Keratinocyte (primary cell): Measurements from ENCODE around the gene STKLD1. TPM values are rescaled to one million over a fixed set of nuclear protein-coding genes. Genes with fewer than 3 reads are reported as not detected.

Experiments
- DNase-seq: peaks from one replicate; pipeline ENCODE4 v3.0.0-alpha.2; 2011; ENCODE audit warnings: low read depth, missing footprints, low spot score
- FAIRE-seq: peaks from 2 replicates; lab custom pipeline; 2011; peaks lifted over from hg19 to GRCh38; lab: Jason Lieb, UNC
- H2AFZ ChIP-seq: 2 replicates; pipeline ENCODE4 v1.6.0; 2012; ENCODE audit warnings: low read length, control low read depth, inconsistent platforms; ENCODE audit not compliant: control insufficient read depth
- H3K27ac ChIP-seq: 2 replicates; pipeline ENCODE4 v1.5.1; 2011; ENCODE audit warnings: low read length; ENCODE audit not compliant: control insufficient read depth, insufficient read depth
- H3K27me3 ChIP-seq: 3 replicates; pipeline ENCODE4 v1.6.0; 2011; ENCODE audit warnings: low read length; ENCODE audit not compliant: control insufficient read depth, insufficient read depth; ENCODE audit errors: extremely low read depth
- H3K36me3 ChIP-seq, 2 experiments: 2 replicates in 1 of 2; 3 replicates in 1 of 2; pipeline ENCODE4 v1.5.1; 2011; ENCODE audit warnings: low read length in 2 of 2, mild to moderate bottlenecking in 1 of 2; ENCODE audit not compliant: control insufficient read depth in 2 of 2, insufficient read depth in 2 of 2; ENCODE audit errors: extremely low read depth in 1 of 2
- H3K4me1 ChIP-seq: 3 replicates; pipeline ENCODE4 v1.5.1; 2011; ENCODE audit warnings: low read length; ENCODE audit not compliant: control insufficient read depth, insufficient read depth; ENCODE audit errors: extremely low read depth
- H3K4me2 ChIP-seq: 3 replicates; pipeline ENCODE4 v1.6.0; 2011; ENCODE audit warnings: low read depth, low read length; ENCODE audit not compliant: control insufficient read depth, insufficient read depth; ENCODE audit errors: extremely low read depth
- H3K4me3 ChIP-seq, 3 experiments: fragments of 200-600 bp in 1 of 3; sonication (generic) in 1 of 3; 2 replicates in 2 of 3; 3 replicates in 1 of 3; pipeline ENCODE4 v1.5.1; 2011 to 2016; ENCODE audit warnings: low read length in 3 of 3, mild to moderate bottlenecking in 3 of 3, control low read depth in 2 of 3, inconsistent platforms in 1 of 3, low read depth in 1 of 3, mixed read lengths in 1 of 3, mixed run types in 1 of 3, moderate library complexity in 1 of 3; ENCODE audit not compliant: control insufficient read depth in 2 of 3, insufficient read depth in 2 of 3; ENCODE audit errors: extremely low read depth in 1 of 3
- H3K79me2 ChIP-seq: 2 replicates; pipeline ENCODE4 v1.6.0; 2012; ENCODE audit warnings: low read length; ENCODE audit not compliant: control insufficient read depth, insufficient read depth
- H3K9ac ChIP-seq: 3 replicates; pipeline ENCODE4 v1.6.0; 2011; ENCODE audit warnings: low read length; ENCODE audit not compliant: control insufficient read depth, insufficient read depth; ENCODE audit errors: extremely low read depth
- H3K9me1 ChIP-seq: 3 replicates; pipeline ENCODE4 v1.6.0; 2011; ENCODE audit warnings: low read length; ENCODE audit not compliant: control insufficient read depth, insufficient read depth; ENCODE audit errors: extremely low read depth
- H3K9me3 ChIP-seq: 2 replicates; pipeline ENCODE4 v1.5.1; 2012; ENCODE audit warnings: low read depth, low read length; ENCODE audit not compliant: control insufficient read depth
- H4K20me1 ChIP-seq: 3 replicates; pipeline ENCODE4 v1.6.0; 2011; ENCODE audit warnings: low read length; ENCODE audit not compliant: control insufficient read depth, insufficient read depth; ENCODE audit errors: extremely low read depth
- EZH2 ChIP-seq: IDR thresholded peaks from one replicate; pipeline ENCODE4 v1.6.1; 2012; ENCODE audit warnings: inconsistent platforms, mild to moderate bottlenecking, low read length, moderate library complexity
- dilution Hi-C: fragments of 300-500 bp; cut with MboI; formaldehyde crosslinking; loops from one replicate; pipeline ENCODE4 v1.7.0; 2020; ENCODE audit warnings: low sequenced_read_pairs; ENCODE audit not compliant: extremely low pct_ligation_motif_present
- polyA plus RNA-seq, 5 experiments: library from polyadenylated mRNA; depleted of rRNA in 3 of 5; stranded (reverse) in 3 of 5; stranded (forward) in 1 of 5; unstranded in 1 of 5; fragments of >200 nt; gene quantifications; 1 replicate in 1 of 5; 2 replicates in 3 of 5; 3 replicates in 1 of 5; pipeline versions ENCODE4 v1.2.1 to v1.2.3, GENCODE V29; 2011 to 2012; ENCODE audit warnings: missing spikeins in 2 of 5, low read depth in 1 of 5, low replicate concordance in 1 of 5
- TF ChIP-seq, protein P1 (sequence below), 3 experiments: IDR thresholded peaks in 1 of 3; conservative IDR thresholded peaks in 1 of 3; optimal IDR thresholded peaks in 1 of 3; 2 replicates in 2 of 3; 3 replicates in 1 of 3; pipeline versions ENCODE3 to v1.5.1; 2011; ENCODE audit warnings: low read length in 3 of 3, mild to moderate bottlenecking in 3 of 3, moderate library complexity in 2 of 3, control low read depth in 1 of 3, inconsistent platforms in 1 of 3; ENCODE audit not compliant: insufficient read depth in 2 of 3; ENCODE audit errors: extremely low read depth in 1 of 3

The STKLD1 gene
- polyA plus RNA-seq, 1 donor (not counting 4 experiments of a cell fraction or from before 2014, with no cell fraction given), result 0.77 TPM

DNA sequence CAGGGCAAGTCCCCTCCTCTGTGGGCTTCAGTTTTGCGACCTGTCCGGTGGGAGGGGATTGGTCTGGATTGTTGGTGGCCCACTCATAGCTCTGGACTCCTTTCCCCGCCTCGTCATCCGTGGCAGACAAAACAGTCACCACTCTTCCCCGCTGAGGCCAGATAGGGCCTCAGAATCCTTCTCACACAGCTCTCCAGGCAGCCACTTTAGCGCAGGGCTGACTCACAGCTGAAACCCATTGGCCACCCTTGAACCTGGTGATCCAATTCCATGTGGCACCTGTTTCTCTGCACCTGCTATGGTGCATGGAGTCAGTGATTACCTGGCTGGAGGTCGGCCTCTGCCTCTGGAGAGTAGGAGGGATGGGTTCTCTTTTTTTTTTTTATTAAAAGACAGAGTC, 67.8 kb downstream of the STKLD1 start:
- Histone ChIP-seq H3K4me1 (peaks cover 4% of the 10 kb centered on the region), H2AFZ (no peak overlapping the region), H3K27ac (no peak overlapping the region), H3K27me3 (peaks cover 14% of the 10 kb centered on the region), H3K79me2 (no peaks in the 10 kb centered on the region), H3K9ac (no peak overlapping the region), H3K4me2 (no peak overlapping the region), H3K4me3 (no peak overlapping the region), H3K9me3 (no peaks in the 10 kb centered on the region), H3K9me1 (no peaks in the 10 kb centered on the region), H4K20me1 (no peaks in the 10 kb centered on the region), H3K36me3 (no peaks in the 10 kb centered on the region)
- FAIRE-seq (no peak), DNase-seq (no peak)
- no peak for TF ChIP-seq EZH2
- TF ChIP-seq, protein P1, sequence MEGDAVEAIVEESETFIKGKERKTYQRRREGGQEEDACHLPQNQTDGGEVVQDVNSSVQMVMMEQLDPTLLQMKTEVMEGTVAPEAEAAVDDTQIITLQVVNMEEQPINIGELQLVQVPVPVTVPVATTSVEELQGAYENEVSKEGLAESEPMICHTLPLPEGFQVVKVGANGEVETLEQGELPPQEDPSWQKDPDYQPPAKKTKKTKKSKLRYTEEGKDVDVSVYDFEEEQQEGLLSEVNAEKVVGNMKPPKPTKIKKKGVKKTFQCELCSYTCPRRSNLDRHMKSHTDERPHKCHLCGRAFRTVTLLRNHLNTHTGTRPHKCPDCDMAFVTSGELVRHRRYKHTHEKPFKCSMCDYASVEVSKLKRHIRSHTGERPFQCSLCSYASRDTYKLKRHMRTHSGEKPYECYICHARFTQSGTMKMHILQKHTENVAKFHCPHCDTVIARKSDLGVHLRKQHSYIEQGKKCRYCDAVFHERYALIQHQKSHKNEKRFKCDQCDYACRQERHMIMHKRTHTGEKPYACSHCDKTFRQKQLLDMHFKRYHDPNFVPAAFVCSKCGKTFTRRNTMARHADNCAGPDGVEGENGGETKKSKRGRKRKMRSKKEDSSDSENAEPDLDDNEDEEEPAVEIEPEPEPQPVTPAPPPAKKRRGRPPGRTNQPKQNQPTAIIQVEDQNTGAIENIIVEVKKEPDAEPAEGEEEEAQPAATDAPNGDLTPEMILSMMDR (optimal IDR thresholded peaks at IDR 0.05 in 1 of 3, IDR thresholded peaks at IDR 0.05 in 1 of 3, conservative IDR thresholded peaks at IDR 0.05 in 1 of 3; ENCODE audit: extremely low read depth in 1 of 3, insufficient read depth in 2 of 3, low read length in 3 of 3), result no peak
- dilution Hi-C loops, result no loop called here

DNA sequence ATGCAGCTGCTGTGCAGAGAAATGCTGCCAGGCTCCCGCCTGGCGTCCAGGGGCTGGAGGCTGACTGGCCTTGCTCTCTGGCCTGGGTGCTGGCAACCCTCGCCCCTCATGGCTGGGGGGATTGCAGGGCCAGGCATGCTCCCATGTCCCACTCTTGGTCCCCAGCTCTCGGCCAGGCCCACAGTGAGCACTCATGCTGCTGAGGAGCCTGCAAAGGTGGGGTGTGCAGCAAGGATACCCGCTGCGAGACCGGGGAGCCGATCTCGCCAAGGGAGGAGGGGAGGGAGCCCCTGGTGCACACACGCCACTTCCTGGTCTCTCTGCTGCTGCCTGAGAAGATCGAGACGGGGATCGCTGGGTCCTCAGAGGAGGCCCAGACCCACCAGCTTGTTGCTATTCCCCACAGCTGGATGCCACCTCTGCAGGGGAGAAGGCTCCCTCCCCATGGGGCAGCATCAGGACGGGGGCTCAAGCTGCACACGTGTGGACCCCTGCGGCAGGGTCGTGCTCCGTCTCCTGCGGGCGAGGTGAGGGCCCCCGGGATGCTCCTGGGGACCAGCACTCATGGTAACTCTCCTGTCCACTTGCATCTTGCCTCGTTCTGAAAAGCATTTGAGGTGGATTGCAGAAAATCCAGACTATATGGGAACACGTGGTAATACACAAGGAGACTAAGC, 69.3 kb downstream of the STKLD1 start:
- TF ChIP-seq EZH2, result no peak
- TF ChIP-seq, protein P1 (optimal IDR thresholded peaks at IDR 0.05 in 1 of 3, IDR thresholded peaks at IDR 0.05 in 1 of 3, conservative IDR thresholded peaks at IDR 0.05 in 1 of 3; ENCODE audit: extremely low read depth in 1 of 3, insufficient read depth in 2 of 3, low read length in 3 of 3), result no peak
- H3K27me3 ChIP-seq, result peaks cover 16% of the 10 kb centered on the region
- no peaks in the 10 kb centered on the region for H3K9me1 ChIP-seq
- H3K9me3 ChIP-seq, result no peaks in the 10 kb centered on the region
- DNase-seq (no peak), FAIRE-seq (no peak)
- no peaks in the 10 kb centered on the region for H3K36me3 ChIP-seq
- H3K27ac ChIP-seq, result no peak overlapping the region
- dilution Hi-C loops, result no loop called here
- no peak overlapping the region for H3K4me3 ChIP-seq
- H4K20me1 ChIP-seq, result no peaks in the 10 kb centered on the region
- peaks cover 7% of the 10 kb centered on the region for H3K4me1 ChIP-seq
- H3K79me2 ChIP-seq, result no peaks in the 10 kb centered on the region
- H3K4me2 ChIP-seq, result no peak overlapping the region
- no peak overlapping the region for H2AFZ ChIP-seq
- no peak overlapping the region for H3K9ac ChIP-seq
